Astrocyte of the spinal cord (primary cell): ENCODE results near the gene BCL3.
"Not testable (repeated sequence)": the region's sequence is repeated elsewhere in the genome, so short reads cannot be mapped to it uniquely, and the experiment has no call there.

Experiments
- DNase-seq: peaks from one replicate; pipeline ENCODE4 v3.0.0; 2011; ENCODE audit warnings: low read depth, low spot score
- H3K4me3 ChIP-seq: 2 replicates; pipeline ENCODE4 v1.5.1; 2011; ENCODE audit warnings: low read depth, mild to moderate bottlenecking, low read length, moderate library complexity
- in situ Hi-C: cut with HindIII; loops from 2 replicates; pipeline ENCODE4 v1.10.0; 2017; ENCODE audit warnings: low sequenced_read_pairs
- TF ChIP-seq, protein P1 (sequence below): IDR thresholded peaks from 2 replicates; pipeline ENCODE4 v1.5.1; 2012; ENCODE audit warnings: low read depth, mild to moderate bottlenecking, low read length, inconsistent platforms

The BCL3 gene

DNA sequence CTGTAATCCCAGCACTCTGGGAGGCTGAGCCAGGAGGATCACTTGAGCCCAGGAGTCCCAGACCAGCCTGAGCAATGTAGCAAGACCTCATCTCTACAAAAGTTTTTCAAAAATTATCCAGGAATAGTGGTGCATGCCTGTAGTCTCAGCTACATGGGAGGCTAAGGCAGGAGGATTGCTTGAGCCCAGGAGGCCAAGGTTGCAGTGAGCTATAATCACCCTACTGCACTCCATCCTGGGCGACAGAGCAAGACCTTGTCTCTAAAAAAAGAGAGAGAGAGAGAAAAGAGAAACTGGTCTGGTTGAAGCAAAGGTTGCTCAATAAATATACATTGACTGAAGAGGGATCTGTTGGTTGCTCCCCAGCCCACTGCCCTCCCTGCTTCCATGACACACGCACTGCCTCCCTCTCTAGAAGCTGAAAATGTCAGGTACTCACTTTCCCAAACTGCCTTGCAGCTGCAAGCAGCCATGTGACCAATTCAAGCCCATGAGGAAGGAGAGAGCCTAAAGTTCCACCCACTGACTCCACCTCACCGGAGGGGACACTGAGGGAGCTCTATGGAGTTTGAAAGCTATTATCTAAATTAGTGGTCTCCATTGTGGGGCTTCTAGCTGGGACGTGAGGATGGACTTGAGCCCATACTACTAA lies 35.5 kb upstream of the BCL3 start:
- in situ Hi-C loops, result no loop called here
- H3K4me3 ChIP-seq, result no peak overlapping the region
- DNase-seq, result no peak
- TF ChIP-seq, protein P1, sequence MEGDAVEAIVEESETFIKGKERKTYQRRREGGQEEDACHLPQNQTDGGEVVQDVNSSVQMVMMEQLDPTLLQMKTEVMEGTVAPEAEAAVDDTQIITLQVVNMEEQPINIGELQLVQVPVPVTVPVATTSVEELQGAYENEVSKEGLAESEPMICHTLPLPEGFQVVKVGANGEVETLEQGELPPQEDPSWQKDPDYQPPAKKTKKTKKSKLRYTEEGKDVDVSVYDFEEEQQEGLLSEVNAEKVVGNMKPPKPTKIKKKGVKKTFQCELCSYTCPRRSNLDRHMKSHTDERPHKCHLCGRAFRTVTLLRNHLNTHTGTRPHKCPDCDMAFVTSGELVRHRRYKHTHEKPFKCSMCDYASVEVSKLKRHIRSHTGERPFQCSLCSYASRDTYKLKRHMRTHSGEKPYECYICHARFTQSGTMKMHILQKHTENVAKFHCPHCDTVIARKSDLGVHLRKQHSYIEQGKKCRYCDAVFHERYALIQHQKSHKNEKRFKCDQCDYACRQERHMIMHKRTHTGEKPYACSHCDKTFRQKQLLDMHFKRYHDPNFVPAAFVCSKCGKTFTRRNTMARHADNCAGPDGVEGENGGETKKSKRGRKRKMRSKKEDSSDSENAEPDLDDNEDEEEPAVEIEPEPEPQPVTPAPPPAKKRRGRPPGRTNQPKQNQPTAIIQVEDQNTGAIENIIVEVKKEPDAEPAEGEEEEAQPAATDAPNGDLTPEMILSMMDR, result no peak

DNA sequence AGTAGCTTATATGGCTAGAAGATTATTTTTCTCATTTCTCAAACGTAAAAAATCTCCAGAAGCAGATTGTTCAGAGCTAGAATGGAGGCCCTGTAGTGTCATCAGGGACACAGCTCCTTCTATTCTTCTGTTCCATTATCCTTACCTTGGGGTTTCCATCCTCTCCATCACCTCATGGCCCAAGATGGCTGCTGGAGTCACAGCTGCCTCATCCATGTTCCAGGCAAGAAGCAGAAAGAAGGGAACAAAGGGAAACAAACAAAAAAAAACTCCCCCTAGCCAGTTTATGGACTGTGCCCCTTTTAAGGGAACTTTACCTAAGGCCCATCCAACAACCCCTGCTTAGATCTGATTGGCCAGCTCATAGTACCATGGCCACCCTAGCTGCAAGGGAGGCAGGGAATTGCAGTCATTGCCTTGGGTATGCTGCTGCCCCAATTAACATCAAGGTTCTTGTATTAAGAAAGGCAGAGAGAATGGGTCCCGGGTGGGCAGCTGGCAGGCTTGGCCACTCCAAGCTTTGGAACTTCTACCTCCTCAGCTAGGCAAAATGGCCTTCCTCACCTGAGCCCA lies 33.8 kb upstream of the BCL3 start:
- H3K4me3 ChIP-seq, result no peak overlapping the region
- no peak for DNase-seq
- TF ChIP-seq, protein P1, result no peak
- in situ Hi-C loops, result no loop called here

DNA sequence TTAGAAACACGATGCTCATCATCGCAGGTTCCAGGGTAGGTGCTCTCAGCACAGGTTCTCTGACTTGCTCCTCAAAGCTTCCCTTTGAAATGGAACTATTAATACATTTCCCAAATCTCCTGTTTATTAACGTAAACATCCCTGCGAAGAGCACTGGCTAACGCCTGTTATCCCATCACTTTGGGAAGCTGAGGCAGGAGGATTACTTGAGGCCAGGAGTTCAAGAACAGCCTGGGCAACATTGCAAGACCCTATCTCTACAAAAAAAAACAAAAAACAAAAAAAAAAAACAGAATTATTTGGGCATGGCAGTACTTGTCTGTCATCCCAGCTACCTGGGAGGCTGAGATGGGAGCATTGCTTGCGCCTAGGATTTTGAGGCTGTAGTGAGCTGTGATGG lies 30.9 kb upstream of the BCL3 start:
- H3K4me3 ChIP-seq, result no peak overlapping the region
- in situ Hi-C loops, result no loop called here

DNA sequence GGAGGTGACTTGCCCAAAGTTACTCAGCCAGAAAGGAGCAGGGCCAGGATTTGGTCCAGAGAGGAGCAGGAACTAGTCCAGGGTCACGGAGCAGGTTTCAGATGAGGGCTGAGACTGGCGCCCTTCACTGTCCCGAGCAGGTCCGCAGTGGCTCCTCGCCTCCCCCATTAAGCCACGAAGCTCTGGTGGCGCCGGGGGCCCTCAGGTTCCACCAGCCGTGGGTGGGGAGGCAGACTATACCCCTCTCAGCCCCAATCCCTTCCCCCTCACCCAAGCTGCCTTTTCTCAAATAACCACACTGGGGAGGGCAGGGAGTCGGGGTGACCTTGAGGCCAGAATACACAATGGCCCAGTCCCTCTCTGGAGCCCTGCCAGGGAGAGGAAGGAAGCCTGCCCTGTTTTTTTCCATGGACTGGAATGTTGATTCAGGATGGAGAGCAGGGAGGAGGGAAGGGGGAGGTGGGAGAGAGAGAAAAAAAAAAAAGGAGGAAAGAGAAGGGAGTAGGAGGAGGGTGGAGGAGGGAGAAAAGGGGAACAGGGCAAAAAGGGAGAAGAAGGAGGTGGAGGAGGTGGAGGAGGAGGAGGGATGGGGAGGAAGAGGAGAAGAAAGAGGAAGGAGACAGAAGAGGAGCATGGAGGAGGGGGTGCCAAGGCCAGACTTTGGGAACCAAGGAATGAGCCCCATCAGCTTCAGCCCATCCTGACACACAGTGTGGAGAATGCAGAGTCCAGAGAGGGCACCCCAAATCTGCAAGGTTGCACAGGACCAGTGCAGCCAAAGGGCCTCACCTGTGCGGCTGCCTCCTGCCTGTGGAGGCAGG lies 29.9 kb upstream of the BCL3 start:
- TF ChIP-seq, protein P1, result no peak
- peak; percentile 35 for DNase-seq
- in situ Hi-C loops, result no loop called here
- no peak overlapping the region for H3K4me3 ChIP-seq

More for the DNA sequence above, 30.9 kb upstream of the BCL3 start:
- TF ChIP-seq, protein P1, result no peak
- no peak for DNase-seq

DNA sequence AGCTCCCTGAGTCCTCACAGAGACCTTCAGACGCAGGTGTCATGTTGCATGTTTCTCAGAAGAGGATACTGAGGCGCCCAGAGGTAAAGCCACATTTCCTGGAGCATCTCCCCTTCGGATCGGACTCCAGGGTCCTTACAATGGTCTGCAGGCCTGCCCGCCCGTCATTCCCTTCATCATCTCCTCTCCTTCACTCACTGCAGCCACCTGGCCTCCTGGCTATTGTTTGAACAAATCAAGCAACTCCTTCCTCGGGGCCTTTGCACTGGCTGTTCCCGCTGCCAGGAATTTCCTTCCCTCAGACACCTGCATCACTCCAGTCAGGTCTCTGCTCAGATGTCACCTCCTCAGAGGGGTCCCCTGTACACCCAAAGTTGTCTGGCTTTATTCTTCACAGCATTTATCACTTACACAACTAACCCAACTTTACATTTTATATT lies 29.2 kb upstream of the BCL3 start:
- TF ChIP-seq, protein P1, result no peak
- no peak overlapping the region for H3K4me3 ChIP-seq
- DNase-seq, result no peak
- in situ Hi-C loops, result no loop called here

DNA sequence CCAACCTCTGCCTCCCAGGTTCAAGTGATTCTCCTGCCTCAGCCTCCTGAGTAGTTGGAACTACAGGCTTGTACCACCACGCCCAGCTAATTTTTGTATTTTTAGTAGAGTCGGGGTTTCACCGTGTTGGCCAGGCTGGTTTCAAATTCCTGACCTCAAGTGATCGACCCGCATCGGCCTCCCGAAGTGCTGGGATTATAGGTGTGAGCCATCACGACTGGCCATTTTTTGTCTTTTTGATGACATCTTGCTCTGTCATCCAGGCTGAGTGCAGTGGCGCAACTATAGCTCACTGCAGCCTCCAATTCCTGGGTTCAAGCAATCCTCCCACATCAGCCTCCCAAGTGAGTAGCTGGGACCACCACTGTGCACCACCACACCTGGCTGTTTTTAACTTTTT lies 28.1 kb upstream of the BCL3 start:
- in situ Hi-C loops, DNase-seq, H3K4me3 ChIP-seq: not testable (repeated sequence)

DNA sequence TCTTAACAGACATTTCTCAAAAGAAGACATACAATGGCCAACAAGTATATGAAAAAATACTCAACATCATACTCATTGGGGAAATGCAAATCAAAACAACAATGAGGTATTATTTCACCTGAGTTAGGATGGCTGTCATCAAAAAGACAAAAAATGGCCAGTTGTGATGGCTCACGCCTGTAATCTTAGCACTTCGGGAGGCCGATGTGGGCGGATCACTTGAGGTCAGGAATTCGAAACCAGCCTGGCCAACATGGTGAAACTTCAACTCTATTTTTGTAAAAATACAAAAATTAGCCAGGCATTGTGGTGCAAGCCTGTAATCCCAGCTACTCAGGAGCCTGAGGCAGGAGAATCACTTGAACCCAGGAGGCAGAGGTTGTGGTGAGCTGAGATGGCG lies 27.6 kb upstream of the BCL3 start:
- no peak for DNase-seq

DNA sequence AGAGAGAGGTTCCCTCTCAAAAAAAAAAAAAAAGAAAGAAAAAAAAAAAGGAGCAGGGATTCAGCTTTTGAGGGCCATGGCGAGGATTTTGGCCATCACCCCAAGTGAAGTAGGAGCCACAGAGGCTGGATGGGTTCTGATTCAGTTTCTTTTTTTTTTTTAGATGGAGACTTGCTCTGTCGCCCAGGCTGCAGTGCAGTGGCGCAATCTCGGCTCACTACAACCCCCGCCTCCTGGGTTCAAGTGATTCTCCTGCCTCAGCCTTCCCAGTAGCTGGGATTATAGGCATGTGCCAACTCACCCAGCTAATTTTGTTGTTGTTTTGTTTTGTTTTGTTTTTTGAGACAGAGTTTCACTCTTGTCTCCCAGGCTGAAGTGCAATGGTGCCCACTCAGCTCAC lies 27.1 kb upstream of the BCL3 start:
- in situ Hi-C loops, H3K4me3 ChIP-seq: not testable (repeated sequence)

More for the DNA sequence above, 27.6 kb upstream of the BCL3 start:
- H3K4me3 ChIP-seq, result no peak overlapping the region
- in situ Hi-C loops, result no loop called here
- TF ChIP-seq, protein P1, result no peak

More for the DNA sequence above, 27.1 kb upstream of the BCL3 start:
- not testable (repeated sequence) for DNase-seq
